ENCODE measurements around the gene HPS3. TPM values are rescaled to one million over a fixed set of nuclear protein-coding genes. Genes with fewer than 3 reads are reported as not detected.

Gene HPS3
- total RNA-seq, 1 donor from 2014 or later, result 5.3 TPM

DNA sequence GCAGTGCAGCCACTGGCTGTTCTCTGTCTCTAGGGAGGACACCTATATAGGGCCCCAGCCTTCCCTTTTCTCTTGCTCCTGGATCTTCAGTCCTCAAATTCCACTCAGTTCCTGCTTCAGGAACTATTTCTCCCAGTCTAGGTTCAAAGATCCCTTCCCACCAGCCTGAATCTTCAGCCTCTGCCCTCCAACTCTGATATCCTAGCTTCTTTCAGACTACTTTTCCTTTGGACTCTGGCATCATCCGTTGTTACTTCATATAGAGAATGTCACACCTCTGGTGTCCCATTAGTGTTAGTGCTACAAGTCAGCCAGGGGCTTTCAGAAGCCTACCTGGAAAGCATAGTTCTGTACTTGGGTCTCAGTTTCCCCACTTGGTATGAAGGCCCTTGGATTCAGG is 10.0 kb upstream of the HPS3 start:
- intact Hi-C loops (cut with DNase I), result no loop called here
- DNase-seq (ENCODE audit: missing footprints) (no peak), ATAC-seq (no peak)

DNA sequence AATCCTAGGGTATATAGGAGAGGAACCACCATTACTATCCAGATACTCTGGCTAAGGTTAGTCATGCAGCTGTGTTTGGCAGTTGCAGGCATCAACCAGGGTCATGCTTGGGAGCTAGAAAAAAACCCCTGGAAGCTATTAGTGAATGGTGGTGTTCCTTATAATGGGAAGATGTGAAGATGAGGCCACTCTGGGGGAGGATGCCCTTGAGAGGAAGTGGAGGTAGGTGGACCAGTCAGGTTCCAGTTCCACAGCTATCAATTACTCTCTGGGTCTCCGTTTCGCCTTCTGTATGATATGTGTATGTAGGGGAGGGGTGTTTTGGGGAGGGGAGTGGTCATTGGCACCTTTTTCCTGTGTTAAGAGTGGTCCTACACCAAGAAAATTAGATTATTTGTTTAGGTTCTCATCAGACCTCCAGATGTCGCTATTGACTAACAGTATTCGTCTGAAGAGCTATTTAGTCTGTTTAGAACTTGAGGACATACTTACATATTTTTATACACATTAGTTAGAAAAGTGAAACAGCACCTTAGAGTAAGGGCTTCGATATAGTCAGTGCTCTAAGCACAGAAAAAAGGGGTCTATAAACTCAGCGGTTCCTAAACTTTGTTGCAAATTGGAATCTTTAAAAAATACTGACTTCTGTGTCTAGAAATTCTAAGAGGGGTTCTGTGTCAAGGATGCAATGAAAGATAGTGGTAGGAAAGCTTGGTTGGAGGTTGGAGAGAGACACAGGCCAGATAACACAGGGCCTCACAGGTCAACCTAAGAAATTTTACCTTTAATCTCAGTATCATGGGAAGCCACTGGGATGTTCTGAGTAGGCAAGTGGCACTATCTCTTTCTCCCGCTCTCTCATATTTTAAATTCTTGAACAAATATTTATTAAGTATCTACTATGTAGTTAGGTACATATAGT is 9.1 kb upstream of the HPS3 start:
- ATAC-seq, result peak; percentile 59
- intact Hi-C loops (cut with DNase I), result loop anchor here (5.0 to 10.0 kb wide), 2 partner anchors 163 to 364 kb away; no protein-coding TSS in a partner anchor
- DNase-seq (ENCODE audit: missing footprints), result no peak

DNA sequence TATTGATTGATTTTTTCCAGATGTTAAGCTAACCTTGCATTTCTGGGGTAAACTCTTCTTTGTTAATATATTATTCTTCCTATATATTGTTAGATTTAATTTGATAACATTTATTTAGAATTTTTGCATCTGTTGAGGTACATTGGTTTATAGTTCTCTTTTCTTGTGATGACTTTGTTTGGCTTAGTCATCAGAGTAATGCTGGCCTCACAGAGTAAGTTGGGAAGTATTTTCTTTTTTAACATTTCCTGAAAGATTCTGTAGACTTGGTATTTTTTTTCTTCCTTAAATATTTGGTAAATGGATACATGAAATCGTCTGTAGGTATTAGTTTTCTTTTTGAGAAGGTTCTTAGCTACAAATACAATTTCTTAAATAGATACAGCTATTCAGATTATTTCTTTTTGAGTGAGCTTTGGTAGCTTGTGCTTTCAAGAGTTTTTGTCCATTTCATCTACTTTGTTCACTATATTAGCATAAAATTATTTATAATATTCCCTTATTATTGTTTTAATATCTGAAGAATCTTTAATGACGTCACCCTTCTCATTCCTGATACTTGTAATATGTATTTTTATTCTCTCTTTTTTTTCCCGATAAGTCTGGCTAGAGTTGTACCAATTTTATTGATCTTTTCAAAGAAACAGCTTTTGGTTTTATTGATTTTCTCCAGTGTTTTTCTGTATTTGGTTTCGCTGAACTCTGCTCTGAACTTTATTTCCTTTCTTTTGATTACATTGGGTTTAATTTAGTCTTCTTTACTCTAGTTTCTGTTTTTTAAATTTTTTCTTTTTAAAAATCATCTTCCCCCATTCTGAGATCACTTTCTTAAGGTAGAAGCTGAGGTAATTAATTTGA is 6.5 kb upstream of the HPS3 start:
- intact Hi-C loops (cut with DNase I), result loop anchor here (5.0 to 10.0 kb wide), 2 partner anchors 166 to 362 kb away; no protein-coding TSS in a partner anchor
- ATAC-seq (no peak), DNase-seq (ENCODE audit: missing footprints) (no peak)

DNA sequence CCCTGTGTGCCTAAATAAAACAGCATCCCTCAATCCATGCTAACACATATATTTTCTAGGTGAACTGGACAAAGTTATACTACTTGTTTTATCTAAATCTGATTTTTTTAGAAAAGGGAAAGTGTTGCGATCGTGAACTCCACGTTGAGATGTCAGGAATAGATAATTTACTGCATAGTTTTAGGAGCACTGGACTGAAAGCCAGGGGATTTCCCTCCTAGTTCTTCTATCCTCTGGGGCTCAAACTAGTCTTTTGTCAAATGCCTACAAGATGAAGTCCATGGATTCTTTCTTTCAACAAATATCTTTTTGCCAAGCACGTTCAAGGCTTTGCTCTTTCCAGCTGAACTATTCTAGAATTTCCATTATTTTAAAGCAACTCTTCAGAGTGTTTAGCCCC is 617 bp upstream of the HPS3 start:
- intact Hi-C loops (cut with DNase I), result loop anchor here (5.0 to 10.0 kb wide), 2 partner anchors 33 to 356 kb away; no protein-coding TSS in a partner anchor
- DNase-seq (ENCODE audit: missing footprints) (no peak), ATAC-seq (no peak)

DNA sequence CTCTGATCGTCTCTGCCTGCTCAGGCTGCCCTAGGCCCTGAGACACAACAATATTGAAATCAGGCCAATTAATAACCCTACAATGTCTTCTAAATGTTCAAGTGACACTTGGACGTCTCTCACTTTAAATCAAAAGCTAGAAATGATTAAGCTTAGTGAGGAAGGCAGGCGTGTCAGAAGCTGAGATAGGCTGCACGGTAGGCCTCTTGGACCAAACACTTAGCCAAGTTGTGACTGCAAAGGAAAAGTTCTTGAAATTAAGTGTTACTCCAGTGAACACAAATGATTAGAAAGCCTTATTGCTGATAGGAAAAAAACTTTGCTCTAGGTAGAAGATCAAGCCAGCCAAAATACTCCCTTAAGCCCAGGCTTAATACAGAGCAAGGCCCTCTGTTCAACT is 2.2 kb downstream of the HPS3 start:
- ATAC-seq, result no peak
- intact Hi-C loops (cut with DNase I), result no loop called here
- no peak for DNase-seq (ENCODE audit: missing footprints)

DNA sequence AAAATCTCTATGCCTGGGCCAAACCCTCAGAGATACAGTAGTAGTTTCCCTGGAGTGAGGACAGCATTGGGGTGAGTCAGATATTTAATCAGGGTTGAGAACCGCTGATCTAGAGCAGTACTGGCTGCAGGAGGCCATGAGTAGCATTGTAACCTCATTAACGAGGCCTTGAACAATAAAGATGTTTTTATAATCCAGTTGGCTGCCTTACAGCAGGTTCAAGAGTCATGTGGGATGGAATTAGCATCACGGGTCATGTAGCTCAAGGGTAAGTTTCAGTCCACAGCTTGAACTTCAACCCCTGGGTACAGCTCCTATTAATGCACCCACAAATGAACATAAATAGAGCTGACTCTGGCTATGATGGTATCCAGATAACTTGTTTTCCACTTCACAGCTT is 5.1 kb downstream of the HPS3 start:
- no peak for ATAC-seq

DNA sequence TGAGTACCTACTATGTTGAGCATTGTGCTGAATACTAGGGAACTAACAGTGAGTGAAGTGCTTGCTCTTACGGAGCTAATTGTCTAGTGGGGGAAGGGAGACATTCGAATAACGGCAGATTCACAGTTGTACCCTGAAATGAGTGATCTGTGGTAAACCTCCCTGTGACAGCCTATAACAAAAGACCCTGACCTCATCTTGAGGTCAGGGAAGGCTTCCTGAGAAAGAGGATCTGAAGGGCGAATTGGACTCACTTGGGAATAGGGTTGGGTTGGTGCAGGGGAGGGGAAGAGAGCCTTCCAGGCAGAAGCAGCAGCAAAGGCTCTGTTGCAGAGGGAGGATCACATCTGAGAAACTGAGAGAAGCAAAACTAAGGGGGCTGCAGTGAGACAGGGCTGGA is 13.2 kb downstream of the HPS3 start:
- DNase-seq (ENCODE audit: missing footprints) (no peak), ATAC-seq (no peak)
- intact Hi-C loops (cut with DNase I), result no loop called here

More for the DNA sequence above, 5.1 kb downstream of the HPS3 start:
- no peak for DNase-seq (ENCODE audit: missing footprints)
- intact Hi-C loops (cut with DNase I), result no loop called here

DNA sequence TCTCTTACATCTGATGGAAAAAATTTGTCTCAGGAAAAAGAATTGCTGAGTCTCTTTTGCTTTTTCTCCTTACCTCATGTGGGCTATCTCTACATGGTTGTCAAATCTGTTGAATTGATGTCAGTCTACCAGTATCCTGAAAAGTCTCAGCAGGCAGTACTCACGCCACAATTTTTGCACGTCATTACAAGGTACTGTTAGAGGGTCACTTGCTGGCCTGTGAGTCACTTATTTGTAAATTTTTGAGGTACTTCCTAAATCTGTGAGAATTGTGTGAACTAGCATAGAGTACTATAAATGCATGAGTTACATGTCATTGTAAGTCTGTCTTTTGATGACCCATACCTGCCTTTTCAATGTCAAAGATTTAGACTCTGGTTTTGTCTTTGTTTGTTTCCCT is 15.9 kb downstream of the HPS3 start:
- DNase-seq (ENCODE audit: missing footprints) (no peak), ATAC-seq (peak; percentile 39)
- intact Hi-C loops (cut with DNase I), result no loop called here

DNA sequence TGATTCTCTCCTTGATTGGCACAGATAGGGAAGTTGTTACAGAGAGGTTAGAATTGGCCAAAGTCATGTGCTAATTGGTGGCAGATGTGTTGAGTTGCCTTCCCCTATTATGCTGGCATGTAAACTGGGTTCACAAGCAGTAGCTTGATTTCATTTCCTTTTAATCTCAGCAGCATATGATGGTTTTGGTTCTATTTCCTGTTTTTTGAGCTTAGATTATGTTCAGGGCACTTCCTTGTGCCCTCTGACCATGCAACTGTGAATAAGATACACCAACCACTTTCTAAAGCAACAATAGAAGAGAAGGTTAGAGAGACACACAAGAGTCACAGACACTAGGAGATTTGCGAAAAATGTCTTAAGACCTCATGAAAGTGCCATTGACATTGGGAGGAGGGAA is 16.5 kb downstream of the HPS3 start:
- DNase-seq (ENCODE audit: missing footprints), result no peak
- intact Hi-C loops (cut with DNase I), result no loop called here
- peak; percentile 67 for ATAC-seq

DNA sequence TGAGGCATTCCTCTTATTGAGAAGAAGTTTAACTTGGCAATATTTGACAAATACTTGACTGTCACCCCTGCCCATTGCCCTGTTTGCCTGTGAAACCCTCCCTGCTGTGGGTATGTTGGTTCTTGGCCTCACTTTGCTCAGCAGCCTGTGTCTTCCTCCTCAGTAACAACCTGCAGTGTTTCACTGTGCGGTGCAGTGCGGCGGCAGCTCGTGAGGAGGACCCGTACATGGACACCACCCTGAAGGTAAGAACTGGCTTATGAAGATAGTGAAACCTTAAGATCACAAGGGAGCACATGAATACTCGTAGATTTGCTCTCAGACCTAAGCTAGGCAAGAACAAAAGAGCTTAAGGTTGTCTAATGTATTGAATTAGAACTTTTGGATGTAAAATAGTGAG is 21.0 kb downstream of the HPS3 start:
- ATAC-seq (no peak), DNase-seq (ENCODE audit: missing footprints) (no peak)
- intact Hi-C loops (cut with DNase I), result no loop called here

DNA sequence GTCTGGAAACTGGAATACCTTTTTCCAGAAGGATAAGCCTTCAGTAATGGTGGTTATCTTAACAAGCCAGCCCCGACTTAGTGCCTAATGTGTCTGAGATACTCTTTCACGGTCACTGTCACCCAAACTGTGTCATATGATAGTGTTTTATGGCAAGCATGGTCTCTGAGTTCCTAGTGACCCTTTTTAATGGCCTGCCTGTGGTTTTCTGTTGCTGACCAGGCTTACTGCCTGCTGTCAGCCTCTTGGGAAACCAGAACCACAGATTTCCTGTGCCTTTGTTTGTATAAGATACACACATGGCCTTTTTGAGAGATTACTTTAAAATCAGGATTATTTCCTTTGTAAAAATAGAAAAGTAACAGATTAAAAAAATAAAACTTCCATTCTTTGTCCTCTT is 22.4 kb downstream of the HPS3 start:
- ATAC-seq (no peak), DNase-seq (ENCODE audit: missing footprints) (no peak)
- intact Hi-C loops (cut with DNase I), result no loop called here

DNA sequence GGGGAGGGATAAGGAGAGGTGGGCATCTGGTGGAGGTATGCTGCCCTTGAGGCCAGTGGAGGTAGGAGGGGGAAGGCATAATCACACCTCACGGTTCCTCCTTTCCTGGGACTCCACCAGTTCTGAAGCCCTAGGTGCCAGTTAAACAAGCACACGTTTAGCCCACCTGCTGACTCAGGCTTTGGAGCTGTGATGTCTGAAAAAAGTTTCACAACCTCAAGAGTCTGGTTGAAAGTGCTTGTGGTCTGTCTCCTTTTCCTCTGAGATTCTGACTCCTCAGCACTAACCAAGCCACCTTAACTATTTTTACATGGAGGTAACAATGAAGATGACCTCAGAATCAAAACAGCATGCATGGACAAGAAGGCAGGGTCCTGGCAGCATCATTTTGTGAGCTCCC is 23.0 kb downstream of the HPS3 start:
- no peak for DNase-seq (ENCODE audit: missing footprints)
- no peak for ATAC-seq
- intact Hi-C loops (cut with DNase I), result no loop called here

DNA sequence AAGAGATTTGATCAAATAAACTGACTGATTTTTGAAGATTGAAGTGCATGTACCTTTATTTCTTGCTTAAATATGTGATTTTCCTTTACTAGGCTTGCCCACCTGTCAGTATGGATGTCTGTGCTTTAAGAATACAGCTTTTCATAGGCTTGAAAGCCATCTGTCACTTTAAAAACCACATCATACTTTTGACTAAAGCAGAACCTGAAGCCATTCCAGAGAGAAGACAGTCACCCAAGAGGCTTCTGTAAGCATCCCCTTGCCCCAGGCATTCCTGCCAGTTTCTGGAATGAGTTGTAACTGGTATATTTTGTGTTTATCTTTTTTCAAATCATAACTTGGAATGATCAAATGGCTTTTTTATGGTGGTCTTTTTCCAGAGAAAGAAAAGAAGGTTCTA is 24.0 kb downstream of the HPS3 start:
- intact Hi-C loops (cut with DNase I), result no loop called here
- DNase-seq (ENCODE audit: missing footprints), result no peak
- no peak for ATAC-seq

DNA sequence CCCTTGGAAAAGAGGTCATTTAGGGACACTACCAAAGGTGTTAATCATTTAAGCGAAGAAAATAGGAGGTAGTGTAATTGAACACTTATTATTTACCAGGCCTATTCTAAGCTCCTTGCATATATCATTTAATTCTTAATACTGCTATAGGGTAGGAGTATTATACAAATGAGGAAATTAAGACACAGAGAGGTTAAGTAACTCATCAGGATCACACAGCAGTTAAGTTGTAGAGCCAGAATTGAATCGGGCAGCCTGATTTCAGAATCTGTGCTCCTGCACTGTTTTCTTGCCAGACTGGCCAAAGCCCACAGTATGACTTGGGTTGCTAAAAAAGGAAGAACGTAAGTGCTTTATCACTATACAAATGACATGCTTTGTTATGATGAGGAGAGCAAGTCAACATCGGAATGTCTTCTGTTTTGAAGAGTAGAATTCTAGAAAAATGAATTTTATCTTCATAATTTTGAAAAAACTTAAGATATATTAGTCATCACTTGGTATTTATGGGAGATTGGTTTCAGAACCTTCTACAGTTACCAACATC is 31.4 kb downstream of the HPS3 start:
- intact Hi-C loops (cut with DNase I), result loop anchor here (5.0 kb wide), 1 partner anchor 34 kb away; the partner anchor contains the start of gene HPS3
- DNase-seq (ENCODE audit: missing footprints), result no peak
- ATAC-seq, result no peak

DNA sequence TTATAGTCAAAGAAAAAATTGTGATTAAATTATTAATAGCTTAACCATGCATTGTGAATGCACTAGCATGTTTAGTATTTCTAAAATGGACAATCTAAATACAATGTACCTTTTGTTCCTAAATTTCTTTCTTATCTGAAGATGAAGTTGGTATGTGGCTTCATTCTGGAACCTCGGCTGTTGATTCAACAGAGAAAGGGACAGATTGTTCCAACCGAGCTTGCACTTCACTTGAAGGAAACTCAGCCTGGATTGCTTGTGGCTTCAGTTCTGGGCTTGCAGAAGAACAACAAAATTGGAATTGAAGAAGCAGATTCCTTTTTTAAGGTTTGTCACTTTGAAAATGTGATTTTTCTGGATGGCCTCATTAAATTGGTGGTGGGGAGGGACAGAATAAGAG is 32.6 kb downstream of the HPS3 start:
- DNase-seq (ENCODE audit: missing footprints), result no peak
- no peak for ATAC-seq
- intact Hi-C loops (cut with DNase I), result loop anchor here (5.0 kb wide), 1 partner anchor 35 kb away; the partner anchor contains the start of gene HPS3

DNA sequence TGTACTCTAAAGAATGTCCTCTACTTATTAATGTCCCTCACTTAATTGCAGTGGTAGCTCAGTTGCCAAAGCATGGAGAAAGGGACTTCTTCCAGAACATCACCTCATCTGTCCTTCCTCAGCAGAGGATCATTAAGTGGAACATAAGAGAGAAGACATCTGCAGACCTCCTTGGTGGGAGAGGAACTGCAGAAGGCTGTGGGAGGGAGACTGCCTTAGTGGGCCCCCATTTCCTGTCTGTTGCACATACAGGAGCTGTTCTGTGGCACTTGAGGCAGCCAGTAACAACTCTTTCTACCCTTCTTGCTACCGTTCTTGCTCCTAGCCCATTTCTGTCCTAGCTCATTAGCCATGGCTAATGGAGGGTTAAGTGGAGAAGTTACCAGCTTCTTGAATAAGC is 33.6 kb downstream of the HPS3 start:
- DNase-seq (ENCODE audit: missing footprints) (no peak), ATAC-seq (no peak)
- intact Hi-C loops (cut with DNase I), result loop anchor here (5.0 kb wide), 1 partner anchor 36 kb away; the partner anchor contains the start of gene HPS3

DNA sequence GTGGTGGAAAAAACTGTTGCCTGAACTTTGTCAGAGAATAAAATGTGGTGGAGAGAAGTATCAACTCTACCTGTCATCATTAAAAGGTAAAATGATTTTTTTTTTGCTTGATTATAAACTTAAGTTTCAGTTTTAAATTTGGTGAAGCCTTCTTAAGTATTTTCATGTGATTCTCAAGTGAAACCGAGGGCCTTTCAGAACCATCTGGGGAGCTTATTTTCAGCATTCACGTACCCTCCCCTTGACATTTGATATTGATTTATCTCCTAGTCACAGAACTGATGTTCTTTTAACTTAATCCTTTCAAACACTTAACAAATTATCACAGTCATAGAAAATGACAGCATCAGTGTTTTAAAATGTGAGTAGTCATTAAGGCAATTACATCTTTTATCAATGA is 38.5 kb downstream of the HPS3 start:
- no peak for ATAC-seq
- no peak for DNase-seq (ENCODE audit: missing footprints)
- intact Hi-C loops (cut with DNase I), result no loop called here

DNA sequence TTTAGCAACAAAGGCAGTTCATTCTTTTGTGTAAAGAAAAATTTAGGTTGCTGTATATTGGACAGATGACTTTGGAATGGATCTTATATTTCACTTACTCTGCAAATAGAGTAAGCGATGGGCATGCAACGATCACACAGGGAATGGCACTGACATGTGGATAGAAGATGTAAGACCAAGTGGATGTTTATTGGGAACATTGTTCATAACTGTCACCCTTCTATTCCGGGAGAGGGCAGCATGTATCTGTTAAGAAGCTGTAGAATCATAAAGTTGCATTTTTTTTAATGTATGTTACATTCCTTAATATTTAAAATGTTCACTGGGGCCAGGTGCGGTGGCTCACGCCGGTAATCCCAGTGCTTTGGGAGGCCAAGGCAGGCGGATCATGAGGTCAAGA is 41.2 kb downstream of the HPS3 start:
- no peak for ATAC-seq
- no peak for DNase-seq (ENCODE audit: missing footprints)
- intact Hi-C loops (cut with DNase I), result no loop called here

DNA sequence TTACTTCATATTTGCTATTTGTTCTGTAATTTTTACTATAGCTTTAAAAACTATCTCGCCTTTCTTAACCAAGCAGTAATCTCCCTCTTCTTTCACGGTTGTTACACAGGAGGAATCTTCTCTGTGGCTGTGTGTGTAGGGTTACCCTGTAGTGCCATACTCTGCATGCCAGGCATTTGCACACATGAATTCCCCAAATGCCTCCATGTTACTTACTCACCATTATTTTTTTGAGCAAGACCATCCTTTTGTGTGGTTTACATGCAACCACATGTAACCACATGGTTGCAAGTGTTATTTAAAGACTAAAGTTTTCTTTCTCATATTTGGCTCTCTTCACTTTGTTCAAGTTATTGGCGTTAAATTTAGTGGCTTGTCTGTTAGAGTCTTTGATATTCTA is 45.5 kb downstream of the HPS3 start:
- intact Hi-C loops (cut with DNase I), result no loop called here
- ATAC-seq, result no peak
- no peak for DNase-seq (ENCODE audit: missing footprints)

Data from Right ventricle myocardium inferior (tissue), 1 donor.